GM12878 (cell line): Measurements from ENCODE around the gene CYP26B1. TPM values are rescaled to one million over a fixed set of nuclear protein-coding genes. Genes with fewer than 3 reads are reported as not detected.

Experiments used
- ATAC-seq: fragments of 200-7000 bp; cut with Tn5 transposase; 3 replicates; pipeline ENCODE4 v1.9.1; 2020; ENCODE audit warnings: mild to moderate bottlenecking, moderate library complexity
- BruUV-seq: library from RNA; stranded (reverse); fragments of 400-500 nt; replicated peaks from 2 replicates; lab custom pipeline; 2021; lab: Mats Ljungman, UMichigan
- CTCF ChIA-PET: fragments of 300-600 bp; sonication (Branson Sonifier 250); formaldehyde crosslinking; extraction: SDS; loops from one replicate; lab custom pipeline; 2021; ENCODE audit warnings: inconsistent platforms; lab: Yijun Ruan, JAX
- POLR2A ChIA-PET: fragments of 350-600 bp; formaldehyde crosslinking; extraction: SDS; loops from one replicate; lab custom pipeline; 2021; ENCODE audit warnings: inconsistent platforms; lab: Charles Lee
- RAD21 ChIA-PET: fragments of 300-600 bp; sonication (Branson Sonifier 250); formaldehyde crosslinking; loops from one replicate; lab custom pipeline; 2023; ENCODE audit warnings: antibody characterized with exemption; ENCODE audit not compliant: unreplicated experiment; lab: Charles Lee
- SMC1A ChIA-PET: fragments of 300-600 bp; sonication (Branson Sonifier 250); formaldehyde crosslinking; loops from one replicate; lab custom pipeline; 2023; ENCODE audit not compliant: unreplicated experiment, uncharacterized antibody; lab: Charles Lee
- DNase-seq: peaks from one replicate; pipeline ENCODE4 v3.0.0-alpha.2; 2011; ENCODE audit warnings: low read depth, low spot score
- FAIRE-seq: peaks from 3 replicates; lab custom pipeline; 2011; peaks lifted over from hg19 to GRCh38; lab: Jason Lieb, UNC
- H2AFZ ChIP-seq: 2 replicates; pipeline ENCODE4 v1.6.0; 2011; ENCODE audit warnings: low read depth, low read length, control low read depth; ENCODE audit not compliant: control insufficient read depth
- H3K27ac ChIP-seq: 2 replicates; pipeline ENCODE4 v1.5.1; 2011; ENCODE audit warnings: control low read depth; ENCODE audit not compliant: control insufficient read depth, insufficient read depth
- H3K27me3 ChIP-seq, 2 experiments: replicated peaks in 1 of 2; 2 replicates each; pipeline versions ENCODE4 v1.6.0 to v1.6.1; 2011; ENCODE audit warnings: low read length in 1 of 2; ENCODE audit not compliant: control insufficient read depth in 2 of 2, insufficient read depth in 2 of 2
- H3K36me3 ChIP-seq, 2 experiments: 2 replicates each; pipeline ENCODE4 v1.5.1; 2011; ENCODE audit warnings: low read length in 1 of 2; ENCODE audit not compliant: control insufficient read depth in 2 of 2, insufficient read depth in 2 of 2
- H3K4me1 ChIP-seq: 2 replicates; pipeline ENCODE4 v1.6.1; 2011; ENCODE audit warnings: mild to moderate bottlenecking, low read length, moderate library complexity, mixed read lengths; ENCODE audit not compliant: control insufficient read depth, insufficient read depth
- H3K4me2 ChIP-seq: 2 replicates; pipeline ENCODE4 v1.6.0; 2011; ENCODE audit warnings: control low read depth; ENCODE audit not compliant: control insufficient read depth, insufficient read depth
- H3K4me3 ChIP-seq: fragments of 200-600 bp; sonication (generic); 2 replicates; pipeline ENCODE4 v1.5.1; 2016
- H3K79me2 ChIP-seq: 2 replicates; pipeline ENCODE4 v1.6.0; 2011; ENCODE audit warnings: low read length; ENCODE audit not compliant: control insufficient read depth, insufficient read depth
- H3K9ac ChIP-seq: 2 replicates; pipeline ENCODE4 v1.8.0; 2011; ENCODE audit warnings: low read length, control low read depth, mixed read lengths; ENCODE audit not compliant: control insufficient read depth, insufficient read depth
- H3K9me3 ChIP-seq: replicated peaks from 3 replicates; pipeline ENCODE4 v1.5.1; 2011; ENCODE audit warnings: mild to moderate bottlenecking, low read length; ENCODE audit not compliant: control insufficient read depth, insufficient read depth
- H4K20me1 ChIP-seq: 2 replicates; pipeline ENCODE4 v1.6.0; 2011; ENCODE audit not compliant: control insufficient read depth, insufficient read depth
- CEBPB ChIP-seq, 2 experiments: fragments of 150-350 bp in 1 of 2; IDR thresholded peaks; 2 replicates each; pipeline ENCODE4 v1.6.1; 2012 to 2014; ENCODE audit warnings: low read depth in 2 of 2, low read length in 2 of 2, borderline replicate concordance in 1 of 2, inconsistent platforms in 1 of 2
- POLR2AphosphoS5 ChIP-seq: IDR thresholded peaks from 2 replicates; pipeline ENCODE4 v1.6.1; 2011; ENCODE audit warnings: mild to moderate bottlenecking, low read length, inconsistent platforms
- POU2F2 ChIP-seq: IDR thresholded peaks from 3 replicates; pipeline ENCODE4 v1.6.1; 2011; ENCODE audit warnings: low read depth, mild to moderate bottlenecking, low read length, borderline replicate concordance
- SIX5 ChIP-seq: IDR thresholded peaks from 2 replicates; pipeline ENCODE4 v1.6.1; 2011; ENCODE audit warnings: mild to moderate bottlenecking, low read depth, low read length, moderate library complexity; ENCODE audit not compliant: severe bottlenecking
- STAT3 ChIP-seq: IDR thresholded peaks from 2 replicates; pipeline ENCODE4 v1.6.1; 2011; ENCODE audit warnings: low read depth, low read length, improper control_type of control experiment
- ZNF217 ChIP-seq: fragments of 450-650 bp; IDR thresholded peaks from 2 replicates; pipeline ENCODE4 v1.6.1; 2017; ENCODE audit warnings: antibody characterized with exemption, mild to moderate bottlenecking
- WGBS: methylation state at CpG from one replicate; pipeline ENCODE4 v1.1.6; 2016; ENCODE audit warnings: low lambda C conversion rate; ENCODE audit not compliant: insufficient replicate concordance, insufficient coverage; ENCODE audit errors: missing lambda C conversion rate; 5-methylcytosine and 5-hydroxymethylcytosine counted together
- in situ Hi-C: fragments of 300-500 bp; cut with MboI; formaldehyde crosslinking; loops from 9 replicates; pipeline ENCODE4 v1.14.3; 2018; ENCODE audit warnings: mixed read lengths
- intact Hi-C: fragments of 100-400 bp; cut with micrococcal nuclease; formaldehyde crosslinking; loops from one replicate; pipeline ENCODE4 v1.14.2; 2022; ENCODE audit not compliant: unreplicated experiment
- polyA plus RNA-seq, 11 experiments: library from polyadenylated mRNA; depleted of rRNA in 4 of 11; unstranded in 6 of 11; stranded (reverse) in 5 of 11; fragments of >200 nt; fragmentation: Nextera tagmentation in 4 of 11; fragmentation: Illumina TruSeq in 1 of 11; extraction: Ambion mirVana in 4 of 11; extraction: Trizol in 1 of 11; gene quantifications; 1 replicate in 1 of 11; 2 replicates in 10 of 11; pipeline versions ENCODE4 v1.2.1 to v1.2.3, GENCODE V29; 2011 to 2016; ENCODE audit warnings: inconsistent platforms in 2 of 11, missing spikeins in 2 of 11, low read depth in 1 of 11
- total RNA-seq, 4 experiments: library from RNA; depleted of rRNA in 3 of 4; stranded (reverse); fragments of >200 nt in 3 of 4; fragmentation: Illumina TruSeq in 1 of 4; extraction: Trizol in 1 of 4; gene quantifications; 2 replicates each; pipeline versions ENCODE4 v1.2.1 to v1.2.3, GENCODE V29; 2013 to 2021
- TF ChIP-seq, protein P1 (sequence below), 3 experiments: IDR thresholded peaks in 2 of 3; conservative IDR thresholded peaks in 1 of 3; 2 replicates each; pipeline ENCODE4 v1.5.1; 2011; ENCODE audit warnings: low read depth in 3 of 3, low read length in 3 of 3, mild to moderate bottlenecking in 3 of 3, control low read depth in 2 of 3, moderate library complexity in 2 of 3, inconsistent platforms in 1 of 3, mixed read lengths in 1 of 3; ENCODE audit not compliant: control insufficient read depth in 2 of 3, insufficient read depth in 1 of 3; ENCODE audit errors: extremely low read depth in 1 of 3
- TF ChIP-seq, protein P2 (sequence below): IDR thresholded peaks from 2 replicates; pipeline ENCODE4 v1.6.1; 2012; ENCODE audit warnings: low read length, inconsistent platforms

The CYP26B1 gene
- total and polyA plus RNA-seq, 10 of the 15 experiments (the other 5 are each of a cell fraction or from before 2014, with no cell fraction given) = not detected

DNA sequence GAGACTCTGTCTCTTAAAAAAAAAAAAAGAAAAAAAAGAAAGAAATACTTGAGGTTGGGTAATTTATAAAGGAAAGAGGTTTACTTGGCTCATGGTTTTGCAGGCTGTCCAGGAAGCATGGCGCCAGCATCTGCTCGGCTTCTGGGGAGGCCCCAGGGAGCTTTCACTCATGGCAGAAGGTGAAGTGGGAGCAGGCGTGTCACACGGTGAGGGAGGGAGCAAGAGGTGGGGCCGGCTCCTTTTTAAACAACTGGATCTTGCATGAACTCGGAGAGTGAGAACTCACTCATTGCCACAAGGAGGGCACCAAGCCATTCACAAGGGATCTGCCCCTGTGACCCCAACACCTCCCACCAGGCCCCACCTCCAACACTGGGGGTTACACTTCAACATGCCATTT, 30.6 kb downstream of the CYP26B1 start:
- ChIA-PET RAD21 (no interaction called here), CTCF (no interaction called here), SMC1A (no interaction called here), POLR2A (no interaction called here)
- FAIRE-seq = no peak
- H3K4me2 ChIP-seq = no peak overlapping the region
- no peaks in the 10 kb centered on the region for H4K20me1 ChIP-seq
- H3K79me2 ChIP-seq = no peaks in the 10 kb centered on the region
- no peak for ATAC-seq
- 56% methylated on average over 5 of the region's 6 CpGs for WGBS
- no peak overlapping the region for H2AFZ ChIP-seq
- in situ Hi-C loops (no loop called here), intact Hi-C loops (no loop called here)
- no peaks in the 10 kb centered on the region for H3K9me3 ChIP-seq
- BruUV-seq = no TSS peak
- no peaks in the 10 kb centered on the region for H3K4me1 ChIP-seq
- DNase-seq = no peak
- TF ChIP-seq POLR2AphosphoS5 = no peak
- TF ChIP-seq ZNF217 = no peak
- TF ChIP-seq POU2F2 = no peak
- no peak for TF ChIP-seq SIX5
- TF ChIP-seq STAT3 = no peak
- H3K36me3 ChIP-seq = no peaks in the 10 kb centered on the region
- H3K27ac ChIP-seq = no peak overlapping the region
- H3K4me3 ChIP-seq = no peak overlapping the region
- H3K9ac ChIP-seq = no peak overlapping the region
- no peaks in the 10 kb centered on the region; a peak in 1 of 4 replicates for H3K27me3 ChIP-seq

DNA sequence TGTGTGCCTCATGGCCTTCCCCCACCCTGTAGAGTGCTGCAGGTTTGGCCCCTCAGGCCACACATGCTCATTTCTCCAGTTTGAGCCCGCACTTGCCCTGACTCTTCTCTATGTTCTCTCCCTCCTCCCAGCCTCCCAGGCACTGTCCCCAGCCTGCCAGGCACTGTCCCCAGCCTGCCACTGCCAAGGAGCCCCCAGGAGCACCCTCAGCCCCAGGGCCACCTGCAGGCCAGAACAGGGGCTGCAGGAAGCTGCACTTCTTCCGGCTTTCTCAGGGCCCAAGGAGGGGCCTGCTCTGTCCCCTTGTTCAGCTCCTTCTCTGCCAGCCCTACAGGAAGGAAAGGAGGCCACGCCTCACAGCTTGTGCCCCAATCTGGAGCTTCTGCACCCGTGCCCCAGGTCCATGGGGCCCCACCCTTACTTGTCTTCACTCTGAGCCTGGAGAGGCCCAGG, 31.6 kb downstream of the CYP26B1 start:
- no peaks in the 10 kb centered on the region for H3K9me3 ChIP-seq
- CTCF ChIA-PET = interaction anchor here (1.0 kb wide), 1 partner anchor 464 kb away, joined by 3 read pairs; no protein-coding TSS in a partner anchor
- DNase-seq (no peak), ATAC-seq (peak; percentile 58)
- RAD21 ChIA-PET = no interaction called here
- no peak overlapping the region for H3K4me3 ChIP-seq
- no peaks in the 10 kb centered on the region; a peak in 1 of 4 replicates for H3K27me3 ChIP-seq
- H3K4me1 ChIP-seq = no peaks in the 10 kb centered on the region
- no peak overlapping the region for H2AFZ ChIP-seq
- no TSS peak for BruUV-seq
- H3K79me2 ChIP-seq = no peaks in the 10 kb centered on the region
- H3K4me2 ChIP-seq = no peak overlapping the region
- 2% methylated on average over 4 of the region's 4 CpGs for WGBS
- TF ChIP-seq, protein P1, sequence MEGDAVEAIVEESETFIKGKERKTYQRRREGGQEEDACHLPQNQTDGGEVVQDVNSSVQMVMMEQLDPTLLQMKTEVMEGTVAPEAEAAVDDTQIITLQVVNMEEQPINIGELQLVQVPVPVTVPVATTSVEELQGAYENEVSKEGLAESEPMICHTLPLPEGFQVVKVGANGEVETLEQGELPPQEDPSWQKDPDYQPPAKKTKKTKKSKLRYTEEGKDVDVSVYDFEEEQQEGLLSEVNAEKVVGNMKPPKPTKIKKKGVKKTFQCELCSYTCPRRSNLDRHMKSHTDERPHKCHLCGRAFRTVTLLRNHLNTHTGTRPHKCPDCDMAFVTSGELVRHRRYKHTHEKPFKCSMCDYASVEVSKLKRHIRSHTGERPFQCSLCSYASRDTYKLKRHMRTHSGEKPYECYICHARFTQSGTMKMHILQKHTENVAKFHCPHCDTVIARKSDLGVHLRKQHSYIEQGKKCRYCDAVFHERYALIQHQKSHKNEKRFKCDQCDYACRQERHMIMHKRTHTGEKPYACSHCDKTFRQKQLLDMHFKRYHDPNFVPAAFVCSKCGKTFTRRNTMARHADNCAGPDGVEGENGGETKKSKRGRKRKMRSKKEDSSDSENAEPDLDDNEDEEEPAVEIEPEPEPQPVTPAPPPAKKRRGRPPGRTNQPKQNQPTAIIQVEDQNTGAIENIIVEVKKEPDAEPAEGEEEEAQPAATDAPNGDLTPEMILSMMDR (IDR thresholded peaks at IDR 0.05 in 2 of 3, conservative IDR thresholded peaks at IDR 0.05 in 1 of 3; ENCODE audit: control insufficient read depth in 2 of 3, extremely low read depth in 1 of 3, insufficient read depth in 1 of 3, low read depth in 3 of 3, low read length in 3 of 3) = 0 out of 6 replicates have a peak, but pooled peaks of 2 of the 3 experiments have one; percentile 8 to 24
- TF ChIP-seq CEBPB (IDR thresholded peaks at IDR 0.05; ENCODE audit: borderline replicate concordance in 1 of 2, low read depth in 2 of 2, low read length in 2 of 2) = no peak
- TF ChIP-seq, protein P2, sequence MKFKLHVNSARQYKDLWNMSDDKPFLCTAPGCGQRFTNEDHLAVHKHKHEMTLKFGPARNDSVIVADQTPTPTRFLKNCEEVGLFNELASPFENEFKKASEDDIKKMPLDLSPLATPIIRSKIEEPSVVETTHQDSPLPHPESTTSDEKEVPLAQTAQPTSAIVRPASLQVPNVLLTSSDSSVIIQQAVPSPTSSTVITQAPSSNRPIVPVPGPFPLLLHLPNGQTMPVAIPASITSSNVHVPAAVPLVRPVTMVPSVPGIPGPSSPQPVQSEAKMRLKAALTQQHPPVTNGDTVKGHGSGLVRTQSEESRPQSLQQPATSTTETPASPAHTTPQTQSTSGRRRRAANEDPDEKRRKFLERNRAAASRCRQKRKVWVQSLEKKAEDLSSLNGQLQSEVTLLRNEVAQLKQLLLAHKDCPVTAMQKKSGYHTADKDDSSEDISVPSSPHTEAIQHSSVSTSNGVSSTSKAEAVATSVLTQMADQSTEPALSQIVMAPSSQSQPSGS = no peak
- TF ChIP-seq, all 136 proteins: peak for 1
- H3K27ac ChIP-seq = no peak overlapping the region
- H3K9ac ChIP-seq = no peak overlapping the region
- no peaks in the 10 kb centered on the region for H4K20me1 ChIP-seq
- intact Hi-C loops = no loop called here
- FAIRE-seq = no peak
- ChIA-PET POLR2A (no interaction called here), SMC1A (no interaction called here)
- H3K36me3 ChIP-seq = no peaks in the 10 kb centered on the region
- in situ Hi-C loops = no loop called here
